Mammary epithelial cell (primary cell): ENCODE results near the gene FAM241A.
"Not testable (repeated sequence)": the region's sequence is repeated elsewhere in the genome, so short reads cannot be mapped to it uniquely, and the experiment has no call there.

Source experiments
- CTCF ChIP-seq, 2 donors: IDR thresholded peaks in 1 of 2; conservative IDR thresholded peaks in 1 of 2; 2 replicates each; pipeline ENCODE4 v1.5.1; 2011 to 2012; ENCODE audit warnings: inconsistent platforms in 2 of 2, low read length in 2 of 2, mild to moderate bottlenecking in 2 of 2, control low read depth in 1 of 2, low read depth in 1 of 2; ENCODE audit not compliant: insufficient read depth in 1 of 2; ENCODE audit errors: extremely low read depth in 1 of 2
- EZH2 ChIP-seq: IDR thresholded peaks from 2 replicates; pipeline ENCODE4 v1.6.1; 2012; ENCODE audit warnings: low read length, inconsistent platforms, borderline replicate concordance

- TF ChIP-seq CTCF (conservative IDR thresholded peaks at IDR 0.05 in 1 of 2, IDR thresholded peaks at IDR 0.05 in 1 of 2; ENCODE audit: extremely low read depth in 1 of 2, insufficient read depth in 1 of 2, low read depth in 1 of 2, low read length in 2 of 2); EZH2: not testable (repeated sequence)
Observed at GRCh38 chr4:112171051-112171763, 26.0 kb downstream of the FAM241A start.
